Stimulated activated CD8-positive, alpha-beta memory T cell treated with anti-CD3 and anti-CD28 coated beads, Interleukin-15, amount 100 ng/mL, for 48 hours (primary cell): Measurements from ENCODE around the gene SDK1.

Source experiments
- DNase-seq, 2 donors: peaks; one replicate each; pipeline ENCODE4 v3.0.0-alpha.2; 2020; ENCODE audit warnings: low read depth in 2 of 2

Gene SDK1

GRCh38 chr7:3300651-3301448, at the start of gene SDK1:
SDK1 (plus strand) TSS chr7:3301252; CDS start chr7:3301587, 335 bp downstream.
- DNase-seq: peak; percentile 85 to 87

- DNase-seq: no peak
Measured at GRCh38 chr7:3254718-3255117, 46.3 kb upstream of the SDK1 start.

- no peak for DNase-seq
Measured at GRCh38 chr7:3259711-3260400, 41.2 kb upstream of the SDK1 start.

- DNase-seq: no peak
Measured at GRCh38 chr7:3260401-3260715, 40.7 kb upstream of the SDK1 start.

GRCh38 chr7:3264693-3265339, 36.2 kb upstream of the SDK1 start:
- DNase-seq: no peak

- DNase-seq: no peak
Measured at GRCh38 chr7:3265388-3265787, 35.7 kb upstream of the SDK1 start.

- no peak for DNase-seq
Measured at GRCh38 chr7:3266240-3266639, 34.8 kb upstream of the SDK1 start.

- DNase-seq: no peak
Measured at GRCh38 chr7:3267966-3268690, 32.9 kb upstream of the SDK1 start.

GRCh38 chr7:3270362-3270761, 30.7 kb upstream of the SDK1 start:
- DNase-seq: no peak

GRCh38 chr7:3271298-3271697, 29.8 kb upstream of the SDK1 start:
- DNase-seq: no peak

- no peak for DNase-seq
Measured at GRCh38 chr7:3272691-3273141, 28.3 kb upstream of the SDK1 start.

- DNase-seq: no peak
Measured at GRCh38 chr7:3274131-3274530, 26.9 kb upstream of the SDK1 start.

- no peak for DNase-seq
Measured at GRCh38 chr7:3277604-3278572, 23.2 kb upstream of the SDK1 start.

GRCh38 chr7:3279147-3279818, 21.8 kb upstream of the SDK1 start:
- no peak for DNase-seq

- DNase-seq: no peak
Measured at GRCh38 chr7:3280445-3280844, 20.6 kb upstream of the SDK1 start.

GRCh38 chr7:3280946-3281656, 20.0 kb upstream of the SDK1 start:
- DNase-seq: no peak

- no peak for DNase-seq
Measured at GRCh38 chr7:3282457-3282856, 18.6 kb upstream of the SDK1 start.

GRCh38 chr7:3283130-3283704, 17.8 kb upstream of the SDK1 start:
- no peak for DNase-seq

- DNase-seq: no peak
Measured at GRCh38 chr7:3285652-3286051, 15.4 kb upstream of the SDK1 start.
